OCI-M1 (cell line): ENCODE measurements around the gene GNL3L.
"Not testable (repeated sequence)": the region's sequence is repeated elsewhere in the genome, so short reads cannot be mapped to it uniquely, and the experiment has no call there.

Experiments
- DNase-seq: peaks from one replicate; lab custom pipeline; 2025; lab: John Stamatoyannopoulos, UW

GNL3L gene

GRCh38 chrX:54561622-54562021 lies 31.6 kb downstream of the GNL3L start:
- no peak for DNase-seq

DNA sequence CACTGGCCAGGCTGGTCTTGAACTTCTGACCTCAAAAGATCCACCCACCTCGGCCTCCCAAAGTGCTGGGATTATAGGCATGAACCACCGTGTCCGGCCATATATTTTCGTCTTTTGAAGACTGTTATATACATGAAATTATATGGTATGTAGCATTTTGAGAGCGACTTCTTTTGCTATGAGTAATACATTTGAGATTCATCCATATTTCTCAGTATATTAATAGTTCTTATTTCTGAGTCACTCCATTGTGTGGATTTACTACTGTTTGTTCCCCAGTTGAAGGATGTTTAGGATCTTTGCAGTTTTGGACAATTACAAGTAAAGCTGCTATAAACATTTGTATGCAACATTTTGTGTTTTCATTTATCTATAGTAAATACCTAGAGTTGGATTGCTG lies 34.9 kb downstream of the GNL3L start:
- no peak for DNase-seq

- no peak for DNase-seq
These were observed 40.3 kb downstream of the GNL3L start for GRCh38 chrX:54570332-54570731.

GRCh38 chrX:54572641-54573040 lies 42.6 kb downstream of the GNL3L start:
- DNase-seq = not testable (repeated sequence)

- no peak for DNase-seq
These were observed 67.7 kb downstream of the GNL3L start for GRCh38 chrX:54597728-54598127.

DNA sequence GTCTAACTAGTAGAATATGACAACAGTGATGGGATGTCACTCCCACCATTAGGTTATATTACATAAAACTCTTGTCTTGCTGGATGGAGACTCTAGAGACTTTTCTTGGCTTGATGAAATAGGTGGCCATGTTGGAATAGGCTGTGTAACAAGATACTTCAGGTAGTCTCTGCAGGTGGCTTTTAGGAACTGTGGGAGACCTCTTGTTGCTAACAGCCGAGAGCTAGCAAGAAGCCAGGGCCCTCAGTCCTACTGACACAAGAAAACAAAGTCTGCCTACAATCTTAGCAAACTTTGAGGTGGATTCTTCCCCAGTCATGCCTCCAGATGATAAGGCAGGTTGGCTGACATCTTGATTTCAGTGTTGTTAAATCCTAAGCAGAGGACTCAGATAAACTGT lies 72.5 kb downstream of the GNL3L start:
- DNase-seq = no peak
